ENCODE measurements around the gene RAD51B.
A peak's percentile ranks its signal among the peaks of the same experiment; 100 is the strongest.
"Not testable (repeated sequence)": the region's sequence is repeated elsewhere in the genome, so short reads cannot be mapped to it uniquely, and the experiment has no call there.

Gene RAD51B

GRCh38 chr14:68660495-68660894 lies 840.9 kb downstream of the RAD51B start:
- DNase-seq (ENCODE audit: insufficient read length, low spot score) (no peak), FAIRE-seq (peak; percentile 81)

DNA sequence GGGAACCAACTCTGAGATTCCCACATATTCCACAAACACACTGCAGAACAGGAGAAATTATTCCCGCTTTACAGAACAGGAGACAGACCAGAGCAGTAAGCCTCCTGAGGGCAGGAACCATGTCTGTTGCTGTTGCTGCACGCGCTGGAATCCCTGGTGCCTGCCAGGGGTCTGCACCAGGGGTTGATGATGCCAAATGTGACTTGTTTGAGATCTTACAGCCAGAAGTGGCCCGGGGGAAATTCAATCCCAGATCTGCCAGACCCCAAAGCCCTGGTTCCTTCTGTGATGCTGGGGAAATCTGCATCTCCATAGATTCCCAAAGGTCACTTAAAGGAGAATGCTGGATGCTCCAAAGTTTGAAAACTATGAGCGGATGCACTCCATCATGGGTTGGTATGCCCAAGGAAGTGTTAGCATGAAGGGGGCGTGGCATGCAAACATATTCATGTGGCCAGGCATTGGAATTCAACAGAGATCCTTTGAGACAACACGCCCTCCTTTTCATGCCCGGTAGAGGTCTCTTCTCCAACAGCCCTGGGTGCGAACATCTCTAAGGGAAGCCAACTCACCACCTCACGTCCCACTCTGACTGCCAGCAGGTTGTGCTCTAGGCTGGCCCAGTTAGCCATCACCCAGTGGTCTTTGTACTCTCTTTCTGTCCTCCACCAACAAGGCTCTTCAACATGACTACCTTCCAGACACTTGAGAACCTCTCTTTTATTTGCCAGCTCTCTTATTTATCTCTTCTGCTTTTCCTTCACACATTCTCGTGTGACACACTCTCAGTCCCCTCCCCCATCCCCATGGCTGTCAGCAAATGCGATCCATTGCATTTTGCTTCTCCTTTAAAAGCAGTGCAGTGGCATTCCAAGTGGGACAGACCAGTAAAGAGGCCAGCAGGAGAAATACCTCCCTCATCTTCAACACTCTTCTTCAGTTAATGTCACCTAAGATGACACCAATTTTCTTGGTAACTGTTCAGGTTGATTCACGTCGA lies 841.9 kb downstream of the RAD51B start:
- FAIRE-seq (peak; percentile 55), DNase-seq (ENCODE audit: insufficient read length, low spot score) (no peak)

DNA sequence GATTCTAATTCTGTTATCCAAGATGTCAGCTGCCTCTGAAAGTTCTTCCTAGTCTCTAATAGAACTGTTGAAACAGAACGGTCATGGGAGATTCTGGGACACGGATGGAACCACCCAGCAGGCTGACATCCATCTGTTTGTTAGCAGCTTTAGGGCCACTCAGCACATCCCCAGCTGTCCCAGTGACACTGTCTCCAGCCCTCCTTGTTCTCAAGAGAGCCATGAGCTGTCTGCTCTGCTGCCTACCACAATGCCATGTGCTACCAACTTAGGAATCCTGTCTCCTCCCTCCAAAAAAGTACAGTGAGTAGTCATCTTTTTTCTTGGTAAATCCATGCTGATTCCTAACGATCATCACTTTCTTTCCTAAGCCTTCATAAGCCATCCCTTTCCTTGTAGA lies 842.8 kb downstream of the RAD51B start:
- peak; percentile 20 for FAIRE-seq
- no peak for DNase-seq (ENCODE audit: insufficient read length, low spot score)

DNA sequence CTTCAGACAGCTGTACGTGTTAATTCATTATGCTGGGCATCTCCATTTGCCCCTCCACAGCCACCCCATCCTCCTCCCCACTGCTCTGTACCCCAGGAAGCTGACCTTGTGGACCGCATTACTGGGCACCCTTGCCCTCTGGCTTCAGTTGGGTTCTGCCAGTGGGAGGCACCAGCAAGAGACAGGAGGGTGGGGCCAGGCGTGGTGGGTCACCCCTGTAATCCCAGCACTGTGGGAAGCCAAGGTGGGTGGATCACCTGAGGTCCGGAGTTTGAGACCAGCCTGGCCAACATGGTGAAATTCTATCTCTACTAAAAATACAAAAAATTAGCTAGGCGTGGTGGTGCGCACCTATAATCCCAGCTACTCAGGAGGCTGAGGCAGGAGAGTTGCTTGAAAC lies 843.2 kb downstream of the RAD51B start:
- peak; percentile 33 for FAIRE-seq
- not testable (repeated sequence) for DNase-seq (ENCODE audit: insufficient read length, low spot score)

DNA sequence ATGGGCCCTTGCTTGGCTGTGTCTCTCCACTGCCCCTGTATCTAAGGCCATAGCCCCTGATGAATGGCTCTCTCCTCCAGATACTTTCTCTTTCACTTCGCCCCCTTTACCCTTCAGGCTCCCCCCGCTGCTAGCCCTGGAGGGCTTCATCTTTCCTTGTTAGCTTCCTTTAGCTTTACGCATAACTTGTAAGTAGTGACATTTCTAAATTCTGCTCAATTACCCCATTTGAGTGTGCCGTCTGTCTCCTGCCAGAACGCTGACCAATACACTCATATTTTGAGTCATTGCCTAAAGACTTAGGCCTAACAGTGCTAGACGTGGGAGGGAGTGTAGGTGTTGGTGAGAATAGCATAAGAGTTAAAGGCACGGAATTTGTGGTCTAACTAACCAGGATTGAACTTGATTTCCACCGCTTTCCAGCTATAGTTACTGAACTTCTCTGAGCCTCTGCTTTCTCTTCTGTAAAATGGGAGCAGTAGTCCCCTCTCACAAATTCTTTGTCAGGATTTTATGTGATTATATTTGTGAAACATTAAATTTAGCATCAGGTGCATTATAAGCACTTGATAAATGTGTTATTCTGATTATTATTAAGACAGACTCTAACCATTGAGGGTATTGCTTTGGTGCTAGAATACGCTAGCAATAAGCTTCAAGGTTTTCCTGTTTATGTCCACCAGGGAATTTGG lies 844.0 kb downstream of the RAD51B start:
- peak; percentile 95 for FAIRE-seq
- no peak for DNase-seq (ENCODE audit: insufficient read length, low spot score)

GRCh38 chr14:68664225-68664681 lies 844.7 kb downstream of the RAD51B start:
- DNase-seq (ENCODE audit: insufficient read length, low spot score) (no peak), FAIRE-seq (peak; percentile 78)

- DNase-seq (ENCODE audit: insufficient read length, low spot score) (peak; percentile 69), FAIRE-seq (no peak)
These were observed 845.6 kb downstream of the RAD51B start for GRCh38 chr14:68665131-68665530.

DNA sequence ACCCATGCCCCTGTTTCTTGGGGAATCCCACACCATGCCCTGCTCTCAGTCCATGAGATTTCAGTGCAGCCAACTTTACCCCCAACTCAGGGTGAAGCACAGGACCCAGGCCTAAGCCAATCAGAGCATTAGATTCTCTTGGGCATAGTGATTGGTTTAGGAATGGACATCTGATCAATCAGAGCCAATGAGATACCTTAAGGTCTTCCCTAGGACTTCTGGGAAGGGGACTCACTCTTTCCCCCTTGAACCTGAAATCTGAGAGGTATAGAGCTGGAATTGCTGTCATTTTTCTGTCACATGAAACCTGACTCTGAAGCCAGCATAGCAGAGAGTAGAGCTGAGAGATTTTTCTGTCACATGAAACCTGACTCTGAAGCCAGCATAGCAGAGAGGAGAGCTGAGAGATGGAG lies 846.2 kb downstream of the RAD51B start:
- DNase-seq (ENCODE audit: insufficient read length, low spot score) = peak; percentile 83
- FAIRE-seq = peak; percentile 93

- no peak for FAIRE-seq
- DNase-seq (ENCODE audit: insufficient read length, low spot score) = no peak
These were observed 846.7 kb downstream of the RAD51B start for GRCh38 chr14:68666236-68666635.

DNA sequence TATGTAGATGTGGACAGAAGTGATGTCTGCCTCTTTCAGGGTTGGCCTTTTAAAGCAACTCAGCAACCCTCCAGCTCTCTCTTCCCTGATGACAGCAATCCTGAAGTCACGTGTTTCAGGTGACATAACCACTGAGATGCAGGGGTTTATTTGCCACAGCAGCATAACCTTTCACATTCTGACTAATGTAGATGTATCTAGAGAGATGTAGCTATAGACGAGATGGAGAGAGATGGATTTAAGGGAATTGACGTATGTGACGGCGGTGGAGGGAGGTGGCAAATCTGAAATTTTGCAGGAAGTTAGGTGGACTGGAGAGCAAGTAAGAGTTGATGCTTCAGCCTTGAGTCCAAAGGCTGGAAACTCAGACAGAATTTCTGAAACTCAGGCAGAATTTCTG lies 847.3 kb downstream of the RAD51B start:
- DNase-seq (ENCODE audit: insufficient read length, low spot score) (no peak), FAIRE-seq (peak; percentile 94)

DNA sequence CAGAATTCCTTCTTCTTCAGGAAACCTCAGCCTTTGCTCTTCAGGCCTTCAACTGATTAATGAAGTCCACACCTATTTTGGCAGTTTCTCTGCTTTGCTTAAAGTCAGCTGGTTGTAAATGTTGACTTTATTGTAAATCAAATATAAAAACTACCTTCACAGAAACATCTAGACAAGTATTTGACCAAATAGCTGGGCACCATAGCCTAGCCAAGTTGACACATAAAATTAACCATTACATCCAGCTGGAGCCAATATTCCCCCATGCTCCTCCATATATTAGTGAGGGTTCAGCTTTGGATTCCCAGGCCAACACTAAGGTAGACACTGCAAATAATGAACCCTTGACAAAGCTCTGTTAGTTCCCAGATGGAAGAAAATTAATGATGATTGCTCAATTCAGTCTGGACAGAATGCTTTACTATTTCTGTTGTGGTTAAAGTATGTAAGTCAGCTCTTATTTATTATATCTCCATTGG lies 847.8 kb downstream of the RAD51B start:
- DNase-seq (ENCODE audit: insufficient read length, low spot score) (no peak), FAIRE-seq (no peak)

- FAIRE-seq (peak; percentile 42), DNase-seq (ENCODE audit: insufficient read length, low spot score) (no peak)
These were observed 848.4 kb downstream of the RAD51B start for GRCh38 chr14:68668028-68668427.

GRCh38 chr14:68668531-68668930 lies 849.0 kb downstream of the RAD51B start:
- FAIRE-seq (no peak), DNase-seq (ENCODE audit: insufficient read length, low spot score) (no peak)

DNA sequence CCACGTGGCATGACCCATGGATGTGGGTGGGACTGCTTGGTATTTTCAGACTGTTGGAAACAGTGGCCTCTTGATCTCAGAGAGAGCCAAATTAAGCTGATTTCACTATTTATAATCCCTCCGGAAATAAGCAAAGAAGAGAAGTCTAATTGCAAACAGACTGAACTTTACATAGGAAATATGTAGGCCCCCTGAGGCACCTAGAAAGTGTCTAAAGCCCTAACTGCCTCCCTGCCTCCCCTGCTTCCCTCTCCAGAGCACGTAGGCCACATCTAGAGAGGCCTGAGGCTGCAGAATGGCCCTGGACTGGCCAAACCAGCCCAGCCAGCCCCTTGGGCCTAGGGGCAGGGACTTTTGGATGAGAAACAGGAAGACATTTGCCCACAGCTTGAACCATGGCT lies 849.5 kb downstream of the RAD51B start:
- no peak for DNase-seq (ENCODE audit: insufficient read length, low spot score)
- FAIRE-seq = no peak

GRCh38 chr14:68669603-68670358 lies 850.2 kb downstream of the RAD51B start:
- no peak for DNase-seq (ENCODE audit: insufficient read length, low spot score)
- FAIRE-seq = peak; percentile 76

- FAIRE-seq = peak; percentile 42
These were observed 850.8 kb downstream of the RAD51B start for GRCh38 chr14:68670359-68670715.

DNA sequence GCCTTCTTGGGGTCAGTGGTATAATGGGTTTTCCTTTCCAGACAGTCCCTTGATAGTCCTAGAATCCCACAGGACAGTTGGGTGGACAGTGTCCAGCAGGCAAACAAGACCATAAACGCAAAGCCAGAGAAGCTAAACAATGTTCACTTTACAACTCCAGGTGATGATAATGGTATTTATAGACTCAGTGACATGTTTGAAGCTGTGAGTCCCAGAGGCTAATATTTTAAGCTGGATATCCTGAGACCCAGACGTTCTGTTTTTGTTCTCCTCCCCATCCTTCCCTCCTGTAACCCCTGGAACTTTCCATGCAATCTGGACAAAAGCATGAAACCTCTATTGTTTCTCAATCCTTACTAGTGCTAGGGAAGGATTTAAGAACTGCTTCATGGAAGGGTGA lies 852.3 kb downstream of the RAD51B start:
- DNase-seq (ENCODE audit: insufficient read length, low spot score) (no peak), FAIRE-seq (peak; percentile 38)

More at GRCh38 chr14:68670359-68670715, 850.8 kb downstream of the RAD51B start:
- no peak for DNase-seq (ENCODE audit: insufficient read length, low spot score)

GRCh38 chr14:68672609-68673285 lies 853.2 kb downstream of the RAD51B start:
- DNase-seq (ENCODE audit: insufficient read length, low spot score) = no peak
- FAIRE-seq = no peak

DNA sequence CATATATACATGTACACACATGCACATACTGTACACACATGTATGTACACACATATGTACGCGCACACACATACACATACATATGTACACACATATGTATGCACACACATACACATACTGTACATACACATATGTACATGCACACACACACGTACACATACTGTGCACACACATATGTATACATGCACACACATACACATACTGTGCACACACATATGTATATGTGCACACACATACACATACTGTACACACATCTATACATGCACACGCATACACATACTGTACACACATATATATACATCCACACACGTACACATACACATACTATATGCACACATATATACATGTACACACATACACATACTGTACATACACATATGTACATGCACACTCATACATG lies 853.9 kb downstream of the RAD51B start:
- FAIRE-seq (peak; percentile 100), DNase-seq (ENCODE audit: insufficient read length, low spot score) (no peak)

- no peak for FAIRE-seq
- DNase-seq (ENCODE audit: insufficient read length, low spot score) = no peak
These were observed 855.1 kb downstream of the RAD51B start for GRCh38 chr14:68674538-68675232.

All from HTR-8/SVneo (cell line).